Measurements from ENCODE around the gene STK24.

GRCh38 chr13:98504029-98504351, 72.9 kb downstream of the STK24 start:
- no peak for TF ChIP-seq CTCF (IDR thresholded peaks at IDR 0.05; ENCODE audit: insufficient read depth, low read length, poor library complexity, severe bottlenecking)
- TF ChIP-seq EZH2phosphoT487 (conservative IDR thresholded peaks at IDR 0.05; ENCODE audit: low read length) = no peak

All from SU-DHL-6 (cell line).